Heart right ventricle (tissue), 16 donors: Measurements from ENCODE around the gene TPRG1. TPM values are rescaled to one million over a fixed set of nuclear protein-coding genes. Genes with fewer than 3 reads are reported as not detected.

ENCODE experiments used
- ATAC-seq, 8 donors: fragments of 200-7000 bp; cut with Tn5 transposase; one replicate each; pipeline ENCODE4 v1.9.1; 2020; ENCODE audit warnings: mild to moderate bottlenecking in 8 of 8, moderate library complexity in 8 of 8, moderate number of reproducible peaks in 1 of 8
- DNase-seq, 2 donors: peaks; one replicate each; pipeline ENCODE4 v3.0.0-alpha.2; 2020
- H3K27ac ChIP-seq, 10 donors: fragments of 200-600 bp; sonication (generic) in 2 of 10; one replicate each; pipeline versions ENCODE4 v1.5.0 to v1.8.0; 2020 to 2022; ENCODE audit warnings: mild to moderate bottlenecking in 3 of 10
- H3K27me3 ChIP-seq, 7 donors: fragments of 200-600 bp; one replicate each; pipeline ENCODE4 v1.8.0; 2021 to 2022; ENCODE audit warnings: mild to moderate bottlenecking in 2 of 7
- H3K36me3 ChIP-seq, 9 donors: fragments of 200-600 bp; sonication (generic) in 1 of 9; one replicate each; pipeline versions ENCODE4 v1.5.0 to v1.8.0; 2020 to 2022; ENCODE audit warnings: mild to moderate bottlenecking in 2 of 9
- H3K4me1 ChIP-seq, 9 donors: fragments of 200-600 bp; sonication (generic) in 1 of 9; one replicate each; pipeline versions ENCODE4 v1.5.0 to v1.8.0; 2020 to 2022; ENCODE audit warnings: mild to moderate bottlenecking in 4 of 9
- H3K4me3 ChIP-seq, 10 donors: fragments of 200-600 bp; sonication (generic) in 2 of 10; one replicate each; pipeline versions ENCODE4 v1.5.0 to v1.8.0; 2020 to 2022; ENCODE audit warnings: mild to moderate bottlenecking in 7 of 10, moderate library complexity in 2 of 10
- H3K9me3 ChIP-seq, 11 donors: fragments of 200-600 bp in 10 of 11; sonication (generic) in 2 of 11; one replicate each; pipeline versions ENCODE4 v1.5.0 to v1.8.0; 2013 to 2022; ENCODE audit warnings: mild to moderate bottlenecking in 2 of 11, control low read depth in 1 of 11, moderate library complexity in 1 of 11
- WGBS, 2 donors: extraction: QIAGEN DNeasy Blood & Tissue Kit; methylation state at CpG; one replicate each; pipeline ENCODE4 v1.1.7; 2013; ENCODE audit warnings: inconsistent platforms in 1 of 2; 5-methylcytosine and 5-hydroxymethylcytosine counted together
- intact Hi-C, 10 donors: fragments of 100-400 bp; cut with DNase I; formaldehyde crosslinking; loops; one replicate each; pipeline versions ENCODE4 v1.11.1 to v1.14.2; 2022
- polyA plus RNA-seq, 2 donors: library from polyadenylated mRNA; stranded (reverse); fragments of 200-250 nt; gene quantifications; one replicate each; pipeline ENCODE4 v1.2.3, GENCODE V29; 2013
- total RNA-seq, 10 donors: library from RNA; stranded (reverse); fragmentation: NEBNext Ultra II Directional in 3 of 10; extraction: Animal tissue kit (Norgen Biotek cat#: 25700) in 3 of 10; gene quantifications; one replicate each; pipeline versions ENCODE4 v1.2.1 to v1.2.4, GENCODE V29; 2021 to 2023
- TF ChIP-seq, protein P1 (sequence below), 9 donors: fragments of 200-600 bp; sonication (generic) in 2 of 9; IDR thresholded peaks; one replicate each; pipeline versions ENCODE4 v1.5.0 to v1.8.0; 2021 to 2022; ENCODE audit warnings: antibody characterized with exemption in 9 of 9, mild to moderate bottlenecking in 5 of 9, moderate library complexity in 1 of 9
- donor health status: Arrhythmogenic right ventricular cardiomyopathy.
- donor health status: ischemic (EF 13 %, LVEDD 7.1; RV severe dilation, severe dysfunction).
- donor health status: healthy with polysubstance abuse.
- donor health status: DM: no; HTN: yes; CAD: no.
- donor health status: DM: no; HTN: no; CAD: no.
- donor health status: ischemic (EF 25% LVEDD 6.9; RV normal size, moderate dysfunction).
- donor health status: ischemic (EF 25% LVEDD 5.7; RV mildly dilated, moderate dysfunction).
- donor health status: healthy.
- donor health status: DM: yes; HTN: yes; CAD: no.
- donor health status: Ischemic cardiomyopathy.
- donor health status: ischemic (EF 35%, LVEDD 5.7; RV mildly dilated, moderate dysfunction).
- donor health status: nonischemic (EF 11% LVEDD 7.7; RV severe dilation, severe dysfunction).
- donor health status: DM: yes; HTN: yes; CAD: no.
- donor health status: PGD.
- donor health status: ischemic (EF 29% LVEDD 5.4; RV normal size, mild dysfunction).
- donor health status: nonischemic (EF 23%, LVEDD 6.1; RV moderate dilation, normal function).

The TPRG1 gene
- total and polyA plus RNA-seq, 12 donors: 0.62 to 3.1 (median 1.8) TPM

DNA sequence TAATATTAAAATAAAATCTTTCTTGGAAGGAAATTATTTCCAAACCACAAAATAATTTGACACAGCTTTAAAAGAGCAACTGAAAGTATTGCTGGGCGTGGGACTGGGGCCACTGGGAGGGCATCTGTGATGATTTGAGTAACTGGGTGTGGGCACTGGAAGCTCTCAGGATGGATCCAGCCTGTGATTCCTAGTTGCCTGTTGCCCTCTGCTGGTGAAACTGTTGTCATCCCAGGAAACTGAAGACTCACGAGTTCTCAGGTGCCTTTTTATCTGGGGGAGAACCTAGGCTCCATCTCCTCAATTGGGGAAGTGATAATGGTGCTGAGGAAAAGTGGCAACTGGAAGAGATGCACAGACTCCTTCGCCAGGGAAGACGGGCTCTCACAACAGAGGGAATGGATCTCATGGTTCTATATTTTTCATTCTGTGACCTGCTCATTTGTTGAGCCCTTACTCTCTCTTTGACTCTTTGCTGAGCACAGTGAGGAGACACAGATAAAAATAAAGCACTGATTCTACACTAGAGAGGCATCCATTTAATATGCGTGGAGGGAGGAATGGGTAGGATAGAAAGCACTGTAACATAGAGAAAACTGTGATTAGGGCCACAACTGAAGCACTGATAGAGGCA lies 61.6 kb downstream of the TPRG1 start:
- intact Hi-C loops: loop anchor here in 2 of 10 donors (5.0 to 10.0 kb wide), 2 partner anchors 259 to 1501 kb away; no protein-coding TSS in a partner anchor
- DNase-seq: peak; percentile 14 to 54
- Histone ChIP-seq H3K4me3 (no peak overlapping the region), H3K27me3 (no peaks in the 10 kb centered on the region), H3K4me1 (peaks cover 0 to 7% (median 0%) of the 10 kb centered on the region in 9 donors), H3K36me3 (no peaks in the 10 kb centered on the region), H3K27ac (no peak overlapping the region), H3K9me3 (no peaks in the 10 kb centered on the region)
- peak in 7 of 8 donors; percentile 74 to 89 (median 80) for ATAC-seq
- TF ChIP-seq, protein P1, sequence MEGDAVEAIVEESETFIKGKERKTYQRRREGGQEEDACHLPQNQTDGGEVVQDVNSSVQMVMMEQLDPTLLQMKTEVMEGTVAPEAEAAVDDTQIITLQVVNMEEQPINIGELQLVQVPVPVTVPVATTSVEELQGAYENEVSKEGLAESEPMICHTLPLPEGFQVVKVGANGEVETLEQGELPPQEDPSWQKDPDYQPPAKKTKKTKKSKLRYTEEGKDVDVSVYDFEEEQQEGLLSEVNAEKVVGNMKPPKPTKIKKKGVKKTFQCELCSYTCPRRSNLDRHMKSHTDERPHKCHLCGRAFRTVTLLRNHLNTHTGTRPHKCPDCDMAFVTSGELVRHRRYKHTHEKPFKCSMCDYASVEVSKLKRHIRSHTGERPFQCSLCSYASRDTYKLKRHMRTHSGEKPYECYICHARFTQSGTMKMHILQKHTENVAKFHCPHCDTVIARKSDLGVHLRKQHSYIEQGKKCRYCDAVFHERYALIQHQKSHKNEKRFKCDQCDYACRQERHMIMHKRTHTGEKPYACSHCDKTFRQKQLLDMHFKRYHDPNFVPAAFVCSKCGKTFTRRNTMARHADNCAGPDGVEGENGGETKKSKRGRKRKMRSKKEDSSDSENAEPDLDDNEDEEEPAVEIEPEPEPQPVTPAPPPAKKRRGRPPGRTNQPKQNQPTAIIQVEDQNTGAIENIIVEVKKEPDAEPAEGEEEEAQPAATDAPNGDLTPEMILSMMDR (IDR thresholded peaks at IDR 0.05): peak; percentile 24 to 78 (median 61)
- 36 to 38% methylated on average over 5 of the region's 5 CpGs for WGBS, 2 donors

DNA sequence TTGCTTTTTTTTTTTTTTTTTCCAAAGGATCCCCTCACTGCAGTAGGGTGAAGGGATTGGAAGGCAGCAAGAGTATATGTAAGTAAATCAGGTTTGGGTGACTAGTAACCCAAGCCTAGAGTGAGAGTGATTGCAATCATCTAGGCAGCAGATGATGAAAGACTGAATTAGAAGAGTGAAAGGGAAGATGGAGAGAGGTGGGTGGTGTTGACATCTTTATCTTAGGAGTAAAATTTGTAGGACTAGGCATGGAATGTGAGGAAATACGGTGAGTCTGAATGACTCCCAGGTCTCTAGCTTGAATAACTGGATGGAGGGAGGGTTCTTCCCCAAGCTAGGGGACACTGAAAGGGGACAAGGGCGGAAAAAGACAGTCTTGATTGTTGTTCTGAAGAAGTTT lies 63.4 kb downstream of the TPRG1 start:
- Histone ChIP-seq H3K36me3 (no peaks in the 10 kb centered on the region), H3K27ac (no peak overlapping the region), H3K4me1 (peaks cover 0 to 7% (median 0%) of the 10 kb centered on the region in 9 donors), H3K9me3 (no peaks in the 10 kb centered on the region), H3K4me3 (no peak overlapping the region), H3K27me3 (no peaks in the 10 kb centered on the region)
- no peak for DNase-seq
- TF ChIP-seq, protein P1 (IDR thresholded peaks at IDR 0.05): no peak
- no peak for ATAC-seq
- WGBS, 2 donors: 74 to 80% methylated on average over 2 of the region's 2 CpGs
- intact Hi-C loops: loop anchor here in 1 of 10 donors (10.0 kb wide), 1 partner anchor 260 kb away; no protein-coding TSS in a partner anchor

DNA sequence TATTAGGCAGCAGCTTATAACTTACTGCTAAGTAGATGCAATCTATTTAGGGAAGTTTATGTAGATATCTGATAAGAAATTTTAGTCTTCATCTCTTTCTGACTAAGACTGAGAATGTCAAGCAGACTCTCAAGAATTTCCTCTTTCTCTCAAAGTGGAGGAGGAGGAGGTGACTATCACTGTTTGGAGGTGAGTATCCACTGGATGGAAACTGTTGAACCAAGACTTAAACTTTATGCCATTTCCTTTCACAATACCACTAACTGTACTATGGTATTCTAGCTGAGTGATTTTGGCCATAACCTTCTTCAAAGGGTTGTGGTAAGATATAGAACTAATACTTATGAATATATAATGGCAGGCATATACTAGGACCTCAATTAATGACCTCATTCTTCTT lies 64.6 kb downstream of the TPRG1 start:
- H3K27ac ChIP-seq: no peak overlapping the region
- no peak for DNase-seq
- ATAC-seq: no peak
- intact Hi-C loops: loop anchor here in 1 of 10 donors (10.0 kb wide), 1 partner anchor 262 kb away; no protein-coding TSS in a partner anchor
- TF ChIP-seq, protein P1 (IDR thresholded peaks at IDR 0.05): no peak
- H3K4me1 ChIP-seq: peaks cover 0 to 7% (median 0%) of the 10 kb centered on the region in 9 donors
- H3K36me3 ChIP-seq: no peaks in the 10 kb centered on the region
- H3K4me3 ChIP-seq: no peak overlapping the region
- H3K9me3 ChIP-seq: no peaks in the 10 kb centered on the region
- H3K27me3 ChIP-seq: no peaks in the 10 kb centered on the region

DNA sequence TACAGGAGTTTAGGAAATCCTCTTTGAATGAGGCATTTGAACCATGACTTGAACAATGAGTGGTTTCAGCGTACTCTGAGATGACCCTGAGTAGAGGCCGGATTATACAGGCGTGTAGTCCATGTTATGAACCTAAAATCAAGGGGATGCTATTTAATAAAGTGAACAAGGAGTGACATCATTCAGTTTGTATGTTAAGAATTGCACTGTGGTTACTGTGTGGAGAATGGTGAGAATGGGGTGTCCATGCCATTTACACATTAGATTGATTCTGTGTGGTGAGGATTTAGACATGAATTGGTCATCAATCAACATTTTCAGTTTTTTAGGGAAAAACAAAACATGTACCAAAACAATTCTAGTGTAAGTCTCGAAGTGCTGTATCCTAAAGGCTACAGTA lies 65.8 kb downstream of the TPRG1 start:
- no peaks in the 10 kb centered on the region for H3K36me3 ChIP-seq
- peaks cover 0 to 10% (median 0%) of the 10 kb centered on the region in 11 donors for H3K9me3 ChIP-seq
- DNase-seq: no peak
- no peak for ATAC-seq
- WGBS, 2 donors: 86 to 91% methylated on average over 4 of the region's 4 CpGs
- TF ChIP-seq, protein P1 (IDR thresholded peaks at IDR 0.05): no peak
- intact Hi-C loops: loop anchor here in 1 of 10 donors (10.0 kb wide), 1 partner anchor 263 kb away; no protein-coding TSS in a partner anchor
- no peak overlapping the region for H3K4me3 ChIP-seq
- H3K27ac ChIP-seq: no peak overlapping the region
- peaks cover 0 to 4% (median 0%) of the 10 kb centered on the region in 9 donors for H3K4me1 ChIP-seq
- H3K27me3 ChIP-seq: no peaks in the 10 kb centered on the region
